Testis (tissue), 3 donors: ENCODE results near the gene ALPK1. TPM values are rescaled to one million over a fixed set of nuclear protein-coding genes. Genes with fewer than 3 reads are reported as not detected.
"Not testable (repeated sequence)": the region's sequence is repeated elsewhere in the genome, so short reads cannot be mapped to it uniquely, and the experiment has no call there.

Experiments
- DNase-seq: peaks from one replicate; pipeline ENCODE4 v3.0.0-alpha.2; 2019
- H3K27ac ChIP-seq, 2 donors: fragments of 200-600 bp; sonication (generic); one replicate each; pipeline ENCODE4 v1.5.1; 2019
- H3K27me3 ChIP-seq: fragments of 200-600 bp; sonication (generic); one replicate; pipeline ENCODE4 v1.5.1; 2019
- H3K36me3 ChIP-seq: fragments of 200-600 bp; sonication (generic); one replicate; pipeline ENCODE4 v1.5.1; 2017; ENCODE audit warnings: low read depth; ENCODE audit errors: missing control alignments
- H3K4me1 ChIP-seq: fragments of 200-600 bp; sonication (generic); one replicate; pipeline ENCODE4 v1.5.1; 2019
- H3K4me3 ChIP-seq, 2 donors: fragments of 200-600 bp; sonication (generic); one replicate each; pipeline ENCODE4 v1.5.1; 2017 to 2019
- H3K9me3 ChIP-seq: fragments of 200-600 bp; sonication (generic); one replicate; pipeline ENCODE4 v1.5.1; 2017
- CTCF ChIP-seq, 3 experiments: fragments of 450-650 bp in 2 of 3; fragments of 200-600 bp in 1 of 3; sonication (generic) in 1 of 3; IDR thresholded peaks; one replicate each; pipeline ENCODE4 v1.5.1; 2016 to 2019; ENCODE audit warnings: antibody characterized with exemption in 3 of 3, mild to moderate bottlenecking in 2 of 3, moderate library complexity in 1 of 3
- POLR2A ChIP-seq: fragments of 450-650 bp; IDR thresholded peaks from one replicate; pipeline ENCODE4 v1.6.1; 2017; ENCODE audit warnings: antibody characterized with exemption, mild to moderate bottlenecking, moderate library complexity
- WGBS, 2 donors: methylation state at CpG; one replicate each; pipeline ENCODE4 v1.1.5; 2018; 5-methylcytosine and 5-hydroxymethylcytosine counted together
- intact Hi-C: fragments of 100-400 bp; cut with DNase I; formaldehyde crosslinking; loops from one replicate; pipeline ENCODE4 v1.15.1; 2023; ENCODE audit warnings: low total_unique reads
- polyA plus RNA-seq: library from polyadenylated mRNA; stranded (reverse); fragments of 350-450 nt; fragmentation: Illumina TruSeq; extraction: RNeasy Lipid Tissue Mini Kit (QIAGEN cat#74804); gene quantifications from one replicate; pipeline ENCODE4 v1.2.3, GENCODE V29; 2014; ENCODE audit warnings: low read depth, low replicate concordance; ENCODE audit not compliant: insufficient read depth
- total RNA-seq, 2 donors: library from RNA; depleted of rRNA; stranded (reverse); fragments of >200 nt; gene quantifications; one replicate each; pipeline ENCODE4 v1.2.3, GENCODE V29; 2016

ALPK1 gene
- total and polyA plus RNA-seq, 3 donors from 2014 or later = 5.2 to 12.5 (median 9.7) TPM

- Histone ChIP-seq H3K4me3 (no peak overlapping the region), H3K36me3 (no peaks in the 10 kb centered on the region), H3K4me1 (no peaks in the 10 kb centered on the region), H3K27ac (no peak overlapping the region), H3K9me3 (no peaks in the 10 kb centered on the region), H3K27me3 (no peaks in the 10 kb centered on the region)
- intact Hi-C loops = no loop called here
- no peak for TF ChIP-seq CTCF (IDR thresholded peaks at IDR 0.05)
- no peak for TF ChIP-seq POLR2A
- WGBS, 2 donors = 80 to 90% methylated on average over 10 of the region's 10 CpGs
- DNase-seq = no peak
Measured at GRCh38 chr4:112289407-112290253, 7.5 kb upstream of the ALPK1 start.

GRCh38 chr4:112290341-112290740 lies 6.8 kb upstream of the ALPK1 start:
- Histone ChIP-seq H3K4me1 (no peaks in the 10 kb centered on the region), H3K9me3 (no peaks in the 10 kb centered on the region), H3K36me3 (no peaks in the 10 kb centered on the region), H3K27ac (no peak overlapping the region), H3K27me3 (no peaks in the 10 kb centered on the region), H3K4me3 (no peak overlapping the region)
- DNase-seq = no peak
- TF ChIP-seq POLR2A = no peak
- TF ChIP-seq CTCF (IDR thresholded peaks at IDR 0.05) = no peak
- intact Hi-C loops = no loop called here
- 71 to 83% methylated on average over 3 of the region's 3 CpGs for WGBS, 2 donors

GRCh38 chr4:112299721-112300120 lies 2.6 kb downstream of the ALPK1 start:
- no peaks in the 10 kb centered on the region for H3K27me3 ChIP-seq
- WGBS, 2 donors = 86 to 89% methylated on average over 4 of the region's 4 CpGs

GRCh38 chr4:112302320-112303274 lies 5.4 kb downstream of the ALPK1 start:
- WGBS, 2 donors = 83 to 90% methylated on average over 5 of the region's 5 CpGs

More at GRCh38 chr4:112299721-112300120, 2.6 kb downstream of the ALPK1 start:
- intact Hi-C loops = no loop called here
- no peaks in the 10 kb centered on the region for H3K4me1 ChIP-seq
- H3K9me3 ChIP-seq = no peaks in the 10 kb centered on the region
- H3K36me3 ChIP-seq = no peaks in the 10 kb centered on the region
- DNase-seq = no peak
- H3K27ac ChIP-seq = no peak overlapping the region
- TF ChIP-seq POLR2A = no peak
- TF ChIP-seq CTCF (IDR thresholded peaks at IDR 0.05) = no peak
- no peak overlapping the region for H3K4me3 ChIP-seq

GRCh38 chr4:112305477-112305876 lies 8.3 kb downstream of the ALPK1 start:
- H3K36me3 ChIP-seq, H3K9me3 ChIP-seq, DNase-seq, H3K27me3 ChIP-seq, H3K4me1 ChIP-seq, intact Hi-C loops, H3K27ac ChIP-seq, H3K4me3 ChIP-seq: not testable (repeated sequence)
- WGBS, 2 donors = 61 to 86% methylated on average over 3 of the region's 3 CpGs

More at GRCh38 chr4:112302320-112303274, 5.4 kb downstream of the ALPK1 start:
- Histone ChIP-seq H3K4me1 (no peaks in the 10 kb centered on the region), H3K27me3 (no peaks in the 10 kb centered on the region), H3K4me3 (no peak overlapping the region), H3K36me3 (no peaks in the 10 kb centered on the region), H3K27ac (no peak overlapping the region), H3K9me3 (no peaks in the 10 kb centered on the region)
- DNase-seq = no peak
- TF ChIP-seq POLR2A (no peak), CTCF (IDR thresholded peaks at IDR 0.05) (no peak)
- intact Hi-C loops = no loop called here

GRCh38 chr4:112309263-112309791 lies 12.2 kb downstream of the ALPK1 start:
- intact Hi-C loops, H3K4me1 ChIP-seq, H3K9me3 ChIP-seq, H3K4me3 ChIP-seq, H3K27me3 ChIP-seq, H3K36me3 ChIP-seq, H3K27ac ChIP-seq, DNase-seq: not testable (repeated sequence)
- WGBS, 2 donors = 63 to 81% methylated on average over 5 to 12 of the region's 12 CpGs
